HEK293T (cell line): ENCODE results near the gene EXOSC3.
A peak's percentile ranks its signal among the peaks of the same experiment; 100 is the strongest.

Source experiments
- CTCF ChIA-PET: fragments of 350-600 bp; formaldehyde crosslinking; extraction: SDS; loops from one replicate; lab custom pipeline; 2021; ENCODE audit warnings: antibody characterized with exemption, inconsistent platforms; lab: Yijun Ruan, JAX
- POLR2A ChIA-PET: fragments of 350-600 bp; formaldehyde crosslinking; extraction: SDS; loops from one replicate; lab custom pipeline; 2020; ENCODE audit warnings: antibody characterized with exemption, inconsistent platforms; lab: Yijun Ruan, JAX
- DNase-seq: peaks from one replicate; pipeline ENCODE4 v3.0.0; 2012; ENCODE audit warnings: mixed read lengths; ENCODE audit errors: extremely low spot score
- ARNT ChIP-seq: fragments of 450-650 bp; IDR thresholded peaks from 2 replicates; pipeline ENCODE4 v1.6.1; 2017; ENCODE audit warnings: mild to moderate bottlenecking
- BHLHE40 ChIP-seq: fragments of 450-650 bp; IDR thresholded peaks from 2 replicates; pipeline ENCODE4 v1.6.1; 2016; ENCODE audit warnings: mild to moderate bottlenecking, moderate library complexity, borderline replicate concordance
- CTBP1 ChIP-seq: fragments of 450-650 bp; IDR thresholded peaks from 2 replicates; pipeline ENCODE4 v1.6.1; 2016; ENCODE audit warnings: borderline replicate concordance
- ELF4 ChIP-seq: fragments of 450-650 bp; IDR thresholded peaks from 2 replicates; pipeline ENCODE4 v1.6.1; 2017; ENCODE audit warnings: antibody characterized with exemption
- FOXA1 ChIP-seq: fragments of 450-650 bp; IDR thresholded peaks from 2 replicates; pipeline ENCODE4 v1.6.1; 2016; ENCODE audit warnings: mild to moderate bottlenecking
- FOXK2 ChIP-seq: fragments of 450-650 bp; IDR thresholded peaks from 2 replicates; pipeline ENCODE4 v1.6.1; 2016; ENCODE audit warnings: mild to moderate bottlenecking
- FOXM1 ChIP-seq: fragments of 450-650 bp; IDR thresholded peaks from 2 replicates; pipeline ENCODE4 v1.6.1; 2017; ENCODE audit warnings: mild to moderate bottlenecking, borderline replicate concordance
- HDGF ChIP-seq: fragments of 450-650 bp; IDR thresholded peaks from 2 replicates; pipeline ENCODE4 v1.6.1; 2017; ENCODE audit warnings: antibody characterized with exemption, borderline replicate concordance
- L3MBTL2 ChIP-seq: fragments of 450-650 bp; conservative IDR thresholded peaks from 2 replicates; pipeline ENCODE4 v1.6.1; 2016; ENCODE audit warnings: mild to moderate bottlenecking
- LEF1 ChIP-seq: fragments of 450-650 bp; IDR thresholded peaks from 2 replicates; pipeline ENCODE4 v1.6.1; 2017; ENCODE audit warnings: mild to moderate bottlenecking, borderline replicate concordance
- NFRKB ChIP-seq: fragments of 450-650 bp; IDR thresholded peaks from 2 replicates; pipeline ENCODE4 v1.6.1; 2016; ENCODE audit warnings: mild to moderate bottlenecking, moderate library complexity
- PKNOX1 ChIP-seq: fragments of 450-650 bp; IDR thresholded peaks from 2 replicates; pipeline ENCODE4 v1.6.1; 2016
- SP1 ChIP-seq: fragments of 450-650 bp; IDR thresholded peaks from 2 replicates; pipeline ENCODE4 v1.6.1; 2017
- SUZ12 ChIP-seq: fragments of 450-650 bp; IDR thresholded peaks from 2 replicates; pipeline ENCODE4 v1.6.1; 2016; ENCODE audit warnings: mild to moderate bottlenecking
- TARDBP ChIP-seq: fragments of 450-650 bp; IDR thresholded peaks from 2 replicates; pipeline ENCODE4 v1.6.1; 2016
- ZNF384 ChIP-seq: fragments of 450-650 bp; IDR thresholded peaks from 2 replicates; pipeline ENCODE4 v1.6.1; 2016

Gene EXOSC3

GRCh38 chr9:37751186-37751585 lies 33.7 kb downstream of the EXOSC3 start:
- CTCF ChIA-PET: no interaction called here
- no peak for DNase-seq
- no peak for TF ChIP-seq CTBP1
- POLR2A ChIA-PET: no interaction called here

GRCh38 chr9:37749129-37749528 lies 35.7 kb downstream of the EXOSC3 start:
- POLR2A ChIA-PET: interaction anchor here (1.3 kb wide), 1 partner anchor 157 kb away, joined by 3 read pairs; the partner anchor contains the start of gene TOMM5
- CTCF ChIA-PET: interaction anchor here (0.7 kb wide), 1 partner anchor 143 kb away, joined by 3 read pairs; no protein-coding TSS in a partner anchor
- TF ChIP-seq L3MBTL2 (no peak), BHLHE40 (no peak), HDGF (no peak), NFRKB (no peak), FOXK2 (no peak), TARDBP (no peak), SUZ12 (no peak)
- DNase-seq: no peak

GRCh38 chr9:37747271-37747753 lies 37.6 kb downstream of the EXOSC3 start:
- ChIA-PET POLR2A (no interaction called here), CTCF (interaction anchor here (0.6 kb wide), 1 partner anchor 148 kb away, joined by 3 read pairs; no protein-coding TSS in a partner anchor)
- no peak for TF ChIP-seq FOXM1
- peak; percentile 28; the same call in 1 of the 2 replicates for TF ChIP-seq L3MBTL2
- TF ChIP-seq FOXA1: no peak
- TF ChIP-seq PKNOX1: no peak
- TF ChIP-seq LEF1: no peak
- peak; percentile 83 for DNase-seq

GRCh38 chr9:37746448-37747270 lies 38.2 kb downstream of the EXOSC3 start:
- TF ChIP-seq FOXM1 (no peak), TARDBP (no peak)
- CTCF ChIA-PET: interaction anchor here (0.6 kb wide), 1 partner anchor 147 kb away, joined by 3 read pairs; no protein-coding TSS in a partner anchor
- no peak for DNase-seq
- POLR2A ChIA-PET: no interaction called here

- no peak for DNase-seq
- POLR2A ChIA-PET: no interaction called here
- no peak for TF ChIP-seq FOXA1
- TF ChIP-seq FOXK2: no peak
- TF ChIP-seq FOXM1: no peak
- no peak for TF ChIP-seq L3MBTL2
- no peak for TF ChIP-seq PKNOX1
- no peak for TF ChIP-seq SP1
- no peak for TF ChIP-seq HDGF
- no peak for TF ChIP-seq LEF1
- no peak for TF ChIP-seq CTBP1
- no peak for TF ChIP-seq SUZ12
- TF ChIP-seq NFRKB: no peak
- no peak for TF ChIP-seq TARDBP
- no peak for TF ChIP-seq ARNT
- TF ChIP-seq BHLHE40: no peak
- TF ChIP-seq ELF4: no peak
- no peak for TF ChIP-seq ZNF384
- CTCF ChIA-PET: no interaction called here
Observed at GRCh38 chr9:37745970-37746369, 38.9 kb downstream of the EXOSC3 start.

GRCh38 chr9:37740631-37741328 lies 44.1 kb downstream of the EXOSC3 start:
- CTCF ChIA-PET: no interaction called here
- POLR2A ChIA-PET: no interaction called here
- TF ChIP-seq PKNOX1 (no peak), FOXK2 (no peak), FOXM1 (no peak)
- DNase-seq: no peak

GRCh38 chr9:37740128-37740527 lies 44.7 kb downstream of the EXOSC3 start:
- POLR2A ChIA-PET: no interaction called here
- CTCF ChIA-PET: no interaction called here
- no peak for TF ChIP-seq ARNT
- no peak for TF ChIP-seq NFRKB
- TF ChIP-seq BHLHE40: no peak
- TF ChIP-seq SP1: no peak
- TF ChIP-seq FOXA1: no peak
- no peak for TF ChIP-seq FOXM1
- no peak for TF ChIP-seq L3MBTL2
- no peak for TF ChIP-seq HDGF
- TF ChIP-seq LEF1: no peak
- no peak for TF ChIP-seq ELF4
- TF ChIP-seq ZNF384: no peak
- no peak for TF ChIP-seq PKNOX1
- TF ChIP-seq FOXK2: no peak
- DNase-seq: no peak
